Osteoblast (primary cell): ENCODE measurements around the gene ATG4D. TPM values are rescaled to one million over a fixed set of nuclear protein-coding genes. Genes with fewer than 3 reads are reported as not detected.

Experiments used
- DNase-seq: peaks from one replicate; pipeline ENCODE4 v3.0.0; 2011; ENCODE audit warnings: low spot score, mixed read lengths; ENCODE audit not compliant: insufficient read length; ENCODE audit errors: missing footprints
- H2AFZ ChIP-seq: 2 replicates; pipeline ENCODE4 v1.6.0; 2011; ENCODE audit warnings: mild to moderate bottlenecking, low read length
- H3K27ac ChIP-seq: 2 replicates; pipeline ENCODE4 v1.5.1; 2011; ENCODE audit warnings: mild to moderate bottlenecking, low read depth, low read length, moderate library complexity
- H3K27me3 ChIP-seq: 2 replicates; pipeline ENCODE4 v1.6.0; 2012; ENCODE audit warnings: mild to moderate bottlenecking, control low read depth, inconsistent platforms, low read length, moderate library complexity; ENCODE audit not compliant: insufficient read depth
- H3K36me3 ChIP-seq: 2 replicates; pipeline ENCODE4 v1.5.1; 2011; ENCODE audit warnings: mild to moderate bottlenecking, low read length, control low read depth, moderate library complexity; ENCODE audit not compliant: insufficient read depth
- H3K4me1 ChIP-seq: 2 replicates; pipeline ENCODE4 v1.5.1; 2011; ENCODE audit warnings: mild to moderate bottlenecking, low read length, control low read depth, moderate library complexity; ENCODE audit not compliant: insufficient read depth
- H3K4me2 ChIP-seq: 2 replicates; pipeline ENCODE4 v1.6.0; 2011; ENCODE audit warnings: mild to moderate bottlenecking, low read length; ENCODE audit not compliant: insufficient read depth
- H3K4me3 ChIP-seq: fragments of 200-600 bp; sonication (generic); 3 replicates; pipeline ENCODE4 v1.5.1; 2012; ENCODE audit warnings: mild to moderate bottlenecking, low read length, inconsistent platforms; ENCODE audit not compliant: insufficient read depth
- H3K79me2 ChIP-seq: 2 replicates; pipeline ENCODE4 v1.6.0; 2012; ENCODE audit warnings: mild to moderate bottlenecking, low read length, control low read depth, inconsistent platforms; ENCODE audit not compliant: insufficient read depth
- H3K9me3 ChIP-seq: 2 replicates; pipeline ENCODE4 v1.5.1; 2011; ENCODE audit warnings: low read depth, low read length, control low read depth
- H4K20me1 ChIP-seq: 2 replicates; pipeline ENCODE4 v1.6.0; 2012; ENCODE audit warnings: mild to moderate bottlenecking, low read length, control low read depth; ENCODE audit not compliant: insufficient read depth
- total RNA-seq: library from RNA; depleted of rRNA; stranded (reverse); fragments of >200 nt; gene quantifications from 2 replicates; pipeline ENCODE4 v1.2.3, GENCODE V29; 2012
- TF ChIP-seq, protein P1 (sequence below): IDR thresholded peaks from 2 replicates; pipeline ENCODE4 v1.5.1; 2011; ENCODE audit warnings: mild to moderate bottlenecking, low read depth, low read length, moderate library complexity; ENCODE audit errors: extremely low read depth

ATG4D gene
- total RNA-seq, 1 donor: 11.6 TPM

DNA sequence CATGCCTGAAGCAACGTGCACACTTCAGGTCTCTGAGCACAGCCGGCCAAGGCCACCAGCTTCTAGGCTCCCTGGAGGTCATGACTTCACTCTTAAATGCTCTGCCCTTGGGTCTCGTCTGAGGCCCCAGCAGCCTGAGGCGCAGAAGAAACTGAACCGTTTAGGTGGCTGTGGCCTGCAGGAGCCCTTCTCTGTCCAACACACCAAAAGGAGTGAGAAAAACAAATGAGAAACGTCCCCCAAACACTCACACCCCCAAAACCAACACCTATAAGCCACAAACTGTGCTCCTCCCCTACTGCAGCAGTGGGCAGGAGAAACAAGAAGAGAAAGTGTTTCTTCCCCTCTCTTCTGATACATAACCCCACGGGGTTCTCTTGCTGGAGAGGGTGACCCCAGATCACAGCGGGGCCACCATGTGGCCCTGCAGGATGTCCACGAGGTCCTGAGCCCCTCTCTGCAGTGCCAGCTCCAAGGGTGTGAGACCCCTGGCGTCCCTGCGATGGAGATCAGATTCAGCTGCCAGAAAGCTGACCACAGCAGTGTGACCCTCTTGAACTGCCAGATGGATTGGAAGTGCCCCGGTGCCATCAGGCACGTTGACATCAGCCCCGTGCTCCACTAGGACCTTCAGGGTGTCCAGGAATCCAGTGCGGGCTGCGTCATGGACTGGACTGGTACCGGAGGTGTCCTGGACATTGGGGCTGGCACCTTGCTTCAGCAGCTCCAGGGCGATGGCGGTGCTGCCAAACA is 23.1 kb downstream of the ATG4D start:
- Histone ChIP-seq H3K27ac (peak overlapping the region; percentile 65), H3K4me2 (peak overlapping the region; percentile 81), H3K79me2 (peaks cover 28% of the 10 kb centered on the region), H3K4me1 (peaks cover 33% of the 10 kb centered on the region), H2AFZ (peak overlapping the region; percentile 86), H3K27me3 (no peaks in the 10 kb centered on the region), H4K20me1 (no peaks in the 10 kb centered on the region), H3K4me3 (peak overlapping the region; percentile 93), H3K36me3 (peaks cover 9% of the 10 kb centered on the region), H3K9me3 (no peaks in the 10 kb centered on the region)
- TF ChIP-seq, protein P1, sequence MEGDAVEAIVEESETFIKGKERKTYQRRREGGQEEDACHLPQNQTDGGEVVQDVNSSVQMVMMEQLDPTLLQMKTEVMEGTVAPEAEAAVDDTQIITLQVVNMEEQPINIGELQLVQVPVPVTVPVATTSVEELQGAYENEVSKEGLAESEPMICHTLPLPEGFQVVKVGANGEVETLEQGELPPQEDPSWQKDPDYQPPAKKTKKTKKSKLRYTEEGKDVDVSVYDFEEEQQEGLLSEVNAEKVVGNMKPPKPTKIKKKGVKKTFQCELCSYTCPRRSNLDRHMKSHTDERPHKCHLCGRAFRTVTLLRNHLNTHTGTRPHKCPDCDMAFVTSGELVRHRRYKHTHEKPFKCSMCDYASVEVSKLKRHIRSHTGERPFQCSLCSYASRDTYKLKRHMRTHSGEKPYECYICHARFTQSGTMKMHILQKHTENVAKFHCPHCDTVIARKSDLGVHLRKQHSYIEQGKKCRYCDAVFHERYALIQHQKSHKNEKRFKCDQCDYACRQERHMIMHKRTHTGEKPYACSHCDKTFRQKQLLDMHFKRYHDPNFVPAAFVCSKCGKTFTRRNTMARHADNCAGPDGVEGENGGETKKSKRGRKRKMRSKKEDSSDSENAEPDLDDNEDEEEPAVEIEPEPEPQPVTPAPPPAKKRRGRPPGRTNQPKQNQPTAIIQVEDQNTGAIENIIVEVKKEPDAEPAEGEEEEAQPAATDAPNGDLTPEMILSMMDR: no peak
- DNase-seq: no peak

DNA sequence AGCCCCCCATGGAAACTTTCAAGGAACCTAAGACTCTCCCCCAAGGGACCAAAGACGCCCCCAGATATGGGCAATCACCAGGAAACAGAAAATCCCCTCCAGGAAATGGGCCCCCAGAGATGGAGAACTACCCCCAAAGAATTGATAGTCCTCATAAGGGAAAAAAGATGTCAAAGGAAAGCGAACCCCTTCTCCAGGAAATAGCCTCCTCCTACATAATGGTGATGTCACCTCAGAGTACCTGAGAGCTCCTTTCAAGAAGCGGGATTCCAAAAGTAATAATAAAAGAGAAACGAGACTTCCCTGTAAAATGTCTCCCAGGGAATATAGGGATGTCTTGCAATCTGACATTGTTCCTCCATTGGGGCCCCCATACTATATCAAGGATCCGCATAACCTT is 24.0 kb downstream of the ATG4D start:
- H3K27me3 ChIP-seq: no peaks in the 10 kb centered on the region
- peak; percentile 73 for DNase-seq
- no peak overlapping the region for H2AFZ ChIP-seq
- TF ChIP-seq, protein P1: no peak
- no peak overlapping the region for H3K27ac ChIP-seq
- H3K4me1 ChIP-seq: peaks cover 33% of the 10 kb centered on the region
- peak overlapping the region; percentile 92 for H3K4me2 ChIP-seq
- no peaks in the 10 kb centered on the region for H3K9me3 ChIP-seq
- H3K79me2 ChIP-seq: peaks cover 27% of the 10 kb centered on the region
- peaks cover 4% of the 10 kb centered on the region for H3K36me3 ChIP-seq
- H3K4me3 ChIP-seq: peak overlapping the region; percentile 79
- H4K20me1 ChIP-seq: no peaks in the 10 kb centered on the region

- Histone ChIP-seq H2AFZ (peak overlapping the region; percentile 65), H4K20me1 (no peaks in the 10 kb centered on the region), H3K79me2 (peaks cover 25% of the 10 kb centered on the region), H3K4me1 (peaks cover 33% of the 10 kb centered on the region), H3K27me3 (no peaks in the 10 kb centered on the region), H3K4me2 (peak overlapping the region; percentile 92), H3K27ac (no peak overlapping the region), H3K9me3 (no peaks in the 10 kb centered on the region), H3K36me3 (peaks cover 2% of the 10 kb centered on the region), H3K4me3 (peak overlapping the region; percentile 79)
- TF ChIP-seq, protein P1: no peak
- DNase-seq: peak; percentile 58
Observed at GRCh38 chr19:10568062-10568825, 24.5 kb downstream of the ATG4D start.
